Measurements from ENCODE around the gene NEU2. TPM values are rescaled to one million over a fixed set of nuclear protein-coding genes. Genes with fewer than 3 reads are reported as not detected.

Gene NEU2
- total RNA-seq, 1 experiment from 2014 or later = not detected

GRCh38 chr2:233084488-233084887 lies 52.0 kb downstream of the NEU2 start:
- Histone ChIP-seq H3K23ac (ENCODE audit: insufficient read length, low read depth, low read length) (no peak overlapping the region), H2BK12ac (ENCODE audit: insufficient read length, low read depth, low read length) (no peak overlapping the region), H3K23me2 (ENCODE audit: insufficient read length, low read depth, low read length, poor library complexity, severe bottlenecking) (no peaks in the 10 kb centered on the region), H3K9me3 (ENCODE audit: control insufficient read depth, low read depth, low read length) (no peaks in the 10 kb centered on the region), H3K14ac (ENCODE audit: insufficient read depth, low read length) (no peak overlapping the region), H3K56ac (ENCODE audit: insufficient read length, low read depth, low read length) (no peak overlapping the region), H2AK5ac (ENCODE audit: insufficient read length, low read length) (no peak overlapping the region), H3K79me1 (ENCODE audit: insufficient read depth, low read depth, low read length, poor library complexity, severe bottlenecking) (no peaks in the 10 kb centered on the region), H2BK20ac (ENCODE audit: low read depth, low read length, poor library complexity, severe bottlenecking) (no peak overlapping the region), H3K27me3 (ENCODE audit: insufficient read depth, low read length) (no peaks in the 10 kb centered on the region), H4K8ac (replicated peaks; ENCODE audit: insufficient read length, low read depth, low read length) (no peak overlapping the region), H3K9ac (ENCODE audit: extremely low read depth, insufficient read length, low read length) (no peak overlapping the region), H2BK5ac (ENCODE audit: insufficient read length, low read length) (no peak overlapping the region), H2BK15ac (ENCODE audit: low read depth, low read length) (no peak overlapping the region), H2BK120ac (ENCODE audit: low read depth, low read length, poor library complexity, severe bottlenecking) (no peak overlapping the region), H3K4me1 (ENCODE audit: insufficient read depth, low read length) (no peaks in the 10 kb centered on the region), H4K20me1 (ENCODE audit: control insufficient read depth, insufficient read depth, insufficient read length) (no peaks in the 10 kb centered on the region), H3K18ac (ENCODE audit: insufficient read length, low read depth, low read length) (no peak overlapping the region), H4K91ac (ENCODE audit: insufficient read length, low read depth, low read length) (no peak overlapping the region), H3T11ph (ENCODE audit: low read length) (no peak overlapping the region), H3K4me2 (ENCODE audit: insufficient read depth, insufficient read length, low read length) (no peak overlapping the region), H3K79me2 (ENCODE audit: insufficient read depth, low read length) (no peaks in the 10 kb centered on the region), H3K4ac (ENCODE audit: low read depth, low read length) (no peak overlapping the region), H3K27ac (ENCODE audit: insufficient read length, low read depth, low read length) (no peak overlapping the region), H4K5ac (ENCODE audit: insufficient read length, low read depth, low read length) (no peak overlapping the region), H2AFZ (ENCODE audit: low read length) (no peak overlapping the region)
- no peak overlapping the region for H3K4me3 Mint-ChIP-seq
- no peaks in the 10 kb centered on the region for H3K36me3 Mint-ChIP-seq (ENCODE audit: insufficient read depth in 1 of 3, low read depth in 3 of 3)
- TF ChIP-seq CTCF (conservative IDR thresholded peaks at IDR 0.05) = no peak
- no peak overlapping the region; a peak in 1 of 7 replicates for H3K27ac Mint-ChIP-seq
- no CpG with 5 or more reads among the region's 13 CpGs for WGBS (ENCODE audit: extremely low coverage, insufficient read length, low lambda C conversion rate)
- H3K9me3 Mint-ChIP-seq = no peaks in the 10 kb centered on the region
- no peak for DNase-seq
- peaks cover 26 to 38% of the 10 kb centered on the region in 2 experiments for H3K4me1 Mint-ChIP-seq
- H3K27me3 Mint-ChIP-seq (ENCODE audit: low read depth) = peaks cover 2% of the 10 kb centered on the region

Other genes with a start within 250 kb of the NEU2 start
- 0.61 and 1.1 TPM in 2 replicates for gene SNORC, start 162.4 kb upstream of the NEU2 start, total RNA-seq (2021)
- gene NGEF, start 19.4 kb upstream of the NEU2 start, total RNA-seq (2021) = 1.9 and 2.2 TPM in 2 replicates
- 12.7 and 13.1 TPM in 2 replicates for gene INPP5D, start 27.7 kb downstream of the NEU2 start, total RNA-seq (2021)
- gene ATG16L1, start 219.0 kb downstream of the NEU2 start, total RNA-seq (2021) = 39.3 and 42.0 TPM in 2 replicates

All from H9 (cell line).